ENCODE measurements around the gene GPX2. TPM values are rescaled to one million over a fixed set of nuclear protein-coding genes. Genes with fewer than 3 reads are reported as not detected.

Gene GPX2
- total RNA-seq, 1 experiment from 2014 or later = not detected

GRCh38 chr14:64927031-64927430, 15.5 kb downstream of the GPX2 start:
- ChIA-PET CTCF (interaction anchor here (0.6 kb wide), 3 partner anchors 9 to 156 kb away, joined by 3 to 6 read pairs (median 6); partner anchors contain the start of gene FNTB), POLR2A (interaction anchor here (0.6 to 0.7 kb wide), 2 partner anchors 16 to 560 kb away, joined by 3 read pairs; no protein-coding TSS in a partner anchor)
- BruUV-seq (replicated peaks) = no TSS peak

DNA sequence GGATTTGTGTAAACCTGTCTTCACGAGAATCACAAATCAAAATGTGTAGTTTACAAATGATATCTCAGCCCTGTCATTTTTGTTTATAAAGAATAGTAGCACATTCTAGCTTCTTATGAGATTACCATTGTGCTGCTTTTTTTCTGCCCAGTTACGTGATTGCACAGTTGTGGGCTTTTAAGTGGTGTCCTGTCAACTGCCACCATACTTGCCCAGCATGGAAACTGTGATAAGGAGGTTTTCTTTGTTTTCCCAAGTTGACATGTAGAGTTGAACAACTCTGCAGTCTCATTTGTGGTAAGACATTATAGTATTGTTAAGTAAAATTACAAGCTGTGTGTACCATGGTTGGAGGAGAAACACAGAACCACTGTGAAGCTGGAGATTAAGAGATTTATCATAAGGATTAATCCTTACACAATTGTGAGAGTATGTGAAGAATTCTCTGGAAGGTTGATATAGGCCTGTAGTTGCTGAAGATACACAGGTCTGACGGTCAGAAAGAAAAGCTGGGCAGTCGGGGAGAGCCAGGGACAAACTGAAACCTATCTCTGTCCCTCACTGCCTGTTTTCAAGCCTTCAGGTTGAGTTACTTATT, 16.0 kb downstream of the GPX2 start:
- no peak overlapping the region for H3K27ac Mint-ChIP-seq (ENCODE audit: low read depth, unreplicated experiment)
- POLR2A ChIA-PET = interaction anchor here (0.7 kb wide), 1 partner anchor 15 kb away, joined by 3 read pairs; no protein-coding TSS in a partner anchor
- peaks cover 44% of the 10 kb centered on the region for H3K36me3 Mint-ChIP-seq (ENCODE audit: insufficient read depth, unreplicated experiment)
- TSS peak; percentile 4 for BruUV-seq (replicated peaks)
- no peak overlapping the region for H3K4me3 Mint-ChIP-seq (ENCODE audit: unreplicated experiment)
- no peaks in the 10 kb centered on the region for H3K4me1 Mint-ChIP-seq (ENCODE audit: insufficient read depth, unreplicated experiment)
- no peaks in the 10 kb centered on the region for H3K27me3 Mint-ChIP-seq (ENCODE audit: insufficient read depth, unreplicated experiment)
- no peaks in the 10 kb centered on the region for H3K9me3 Mint-ChIP-seq (ENCODE audit: unreplicated experiment)
- intact Hi-C loops (cut with micrococcal nuclease) = no loop called here
- CTCF ChIA-PET = interaction anchor here (0.6 kb wide), 3 partner anchors 10 to 156 kb away, joined by 3 to 6 read pairs (median 6); partner anchors contain the start of gene FNTB
- no peak for DNase-seq (ENCODE audit: unreplicated experiment)
- TF ChIP-seq CTCF (IDR thresholded peaks at IDR 0.05; ENCODE audit: unreplicated experiment) = no peak

More at GRCh38 chr14:64927031-64927430, 15.5 kb downstream of the GPX2 start:
- no peaks in the 10 kb centered on the region for H3K4me1 Mint-ChIP-seq (ENCODE audit: insufficient read depth, unreplicated experiment)
- H3K36me3 Mint-ChIP-seq (ENCODE audit: insufficient read depth, unreplicated experiment) = peaks cover 49% of the 10 kb centered on the region
- H3K4me3 Mint-ChIP-seq (ENCODE audit: unreplicated experiment) = no peak overlapping the region
- no peak for DNase-seq (ENCODE audit: unreplicated experiment)
- H3K27me3 Mint-ChIP-seq (ENCODE audit: insufficient read depth, unreplicated experiment) = no peaks in the 10 kb centered on the region
- H3K27ac Mint-ChIP-seq (ENCODE audit: low read depth, unreplicated experiment) = no peak overlapping the region
- intact Hi-C loops (cut with micrococcal nuclease) = no loop called here
- no peak for TF ChIP-seq CTCF (IDR thresholded peaks at IDR 0.05; ENCODE audit: unreplicated experiment)
- H3K9me3 Mint-ChIP-seq (ENCODE audit: unreplicated experiment) = no peaks in the 10 kb centered on the region

DNA sequence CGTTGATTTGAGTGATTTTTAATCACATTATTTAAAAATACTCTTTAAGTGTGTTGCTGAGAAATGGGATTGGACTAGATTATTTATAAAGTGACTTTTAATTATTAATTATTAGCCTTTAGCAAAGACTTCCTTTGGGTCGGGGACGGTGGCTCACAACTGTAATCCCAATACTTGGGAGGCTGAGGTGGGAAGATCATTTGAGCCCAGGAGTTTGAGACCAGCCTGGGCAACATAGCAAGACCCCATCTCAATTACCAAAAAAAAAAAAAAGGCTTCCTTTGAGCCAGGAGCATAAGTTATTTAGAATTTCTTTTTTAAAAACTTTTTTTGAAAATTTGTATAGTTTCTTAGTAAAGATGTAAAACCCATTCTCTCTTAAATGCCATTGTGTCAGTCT, 19.5 kb downstream of the GPX2 start:
- Mint-ChIP-seq H3K27me3 (ENCODE audit: insufficient read depth, unreplicated experiment) (no peaks in the 10 kb centered on the region), H3K36me3 (ENCODE audit: insufficient read depth, unreplicated experiment) (peaks cover 33% of the 10 kb centered on the region), H3K27ac (ENCODE audit: low read depth, unreplicated experiment) (no peak overlapping the region), H3K4me1 (ENCODE audit: insufficient read depth, unreplicated experiment) (peaks cover 12% of the 10 kb centered on the region), H3K9me3 (ENCODE audit: unreplicated experiment) (no peaks in the 10 kb centered on the region), H3K4me3 (ENCODE audit: unreplicated experiment) (no peak overlapping the region)
- BruUV-seq (replicated peaks) = no TSS peak
- ChIA-PET CTCF (interaction anchor here (0.5 kb wide), 2 partner anchors 12 to 126 kb away, joined by 4 read pairs; no protein-coding TSS in a partner anchor), POLR2A (interaction anchor here (0.6 to 3.3 kb wide), 4 partner anchors 8 to 490 kb away, joined by 3 to 32 read pairs (median 6); partner anchors contain the start of gene CHURC1)
- intact Hi-C loops (cut with micrococcal nuclease) = no loop called here
- TF ChIP-seq CTCF (IDR thresholded peaks at IDR 0.05; ENCODE audit: unreplicated experiment) = no peak
- no peak for DNase-seq (ENCODE audit: unreplicated experiment)

- no peaks in the 10 kb centered on the region for H3K9me3 Mint-ChIP-seq (ENCODE audit: unreplicated experiment)
- intact Hi-C loops (cut with micrococcal nuclease) = no loop called here
- ChIA-PET POLR2A (interaction anchor here (0.6 to 1.4 kb wide), 2 partner anchors 16 to 22 kb away, joined by 4 to 6 read pairs; no protein-coding TSS in a partner anchor), CTCF (interaction anchor here (0.7 to 1.4 kb wide), 2 partner anchors 10 to 487 kb away, joined by 3 to 7 read pairs; no protein-coding TSS in a partner anchor)
- H3K4me3 Mint-ChIP-seq (ENCODE audit: unreplicated experiment) = no peak overlapping the region
- H3K27ac Mint-ChIP-seq (ENCODE audit: low read depth, unreplicated experiment) = no peak overlapping the region
- H3K4me1 Mint-ChIP-seq (ENCODE audit: insufficient read depth, unreplicated experiment) = peaks cover 21% of the 10 kb centered on the region
- no peak for DNase-seq (ENCODE audit: unreplicated experiment)
- no peak for TF ChIP-seq CTCF (IDR thresholded peaks at IDR 0.05; ENCODE audit: unreplicated experiment)
- H3K27me3 Mint-ChIP-seq (ENCODE audit: insufficient read depth, unreplicated experiment) = no peaks in the 10 kb centered on the region
- H3K36me3 Mint-ChIP-seq (ENCODE audit: insufficient read depth, unreplicated experiment) = peaks cover 27% of the 10 kb centered on the region
- no TSS peak for BruUV-seq (replicated peaks)
Observed at GRCh38 chr14:64920465-64920864, 22.1 kb downstream of the GPX2 start.
